Measurements from ENCODE around the gene CD2. TPM values are rescaled to one million over a fixed set of nuclear protein-coding genes. Genes with fewer than 3 reads are reported as not detected.

The CD2 gene
- total and polyA plus RNA-seq, 2 of the 8 experiments (the other 6 are each of a cell fraction or from before 2014, with no cell fraction given), result not detected

DNA sequence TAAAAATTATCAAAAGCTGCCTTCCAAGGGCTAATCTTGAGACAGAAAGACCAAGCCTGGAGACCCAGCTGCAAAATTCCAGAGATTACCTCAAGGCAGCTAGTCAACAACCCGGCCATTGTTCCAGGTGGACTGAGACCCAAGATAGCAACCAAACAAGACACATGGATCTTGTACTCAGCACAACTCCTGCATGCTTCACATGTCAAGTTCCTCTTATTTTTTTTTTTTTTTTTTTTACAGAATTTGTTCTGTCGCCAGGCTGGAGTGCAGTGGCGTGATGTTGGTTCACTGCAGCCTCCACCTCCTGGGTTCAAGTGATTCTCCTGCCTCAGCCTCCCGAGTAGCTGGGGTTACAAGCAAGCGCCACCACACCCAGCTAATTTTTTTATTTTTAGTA lies 40.1 kb downstream of the CD2 start:
- POLR2A ChIA-PET (ENCODE audit: partially characterized antibody), result no interaction called here
- Histone ChIP-seq H3K23ac (ENCODE audit: insufficient read length) (no peak overlapping the region), H3K9me3 (ENCODE audit: insufficient read depth in 2 of 2, low read depth in 1 of 2, low read length in 1 of 2) (no peaks in the 10 kb centered on the region), H3K9ac (replicated peaks in 1 of 4; ENCODE audit: extremely low read depth in 1 of 4, low read depth in 3 of 4, low read length in 3 of 4) (no peak overlapping the region), H4K91ac (replicated peaks; ENCODE audit: insufficient read length, low read length) (no peak overlapping the region), H2BK5ac (ENCODE audit: low read depth, low read length) (no peak overlapping the region), H3K4me3 (ENCODE audit: extremely low read depth in 1 of 4, insufficient read depth in 2 of 4, low read depth in 3 of 4, low read length in 4 of 4) (no peak overlapping the region), H4K20me1 (replicated peaks in 1 of 2; ENCODE audit: control insufficient read depth in 1 of 2, insufficient read depth in 2 of 2, low read length in 2 of 2) (no peaks in the 10 kb centered on the region), H3K23me2 (ENCODE audit: low read depth, low read length) (no peaks in the 10 kb centered on the region), H4K8ac (ENCODE audit: extremely low read depth, insufficient read depth, low read length) (no peak overlapping the region), H3K56ac (replicated peaks; ENCODE audit: insufficient read length, low read depth, low read length) (no peak overlapping the region), H3K79me1 (ENCODE audit: low read depth, low read length) (no peaks in the 10 kb centered on the region), H2BK12ac (ENCODE audit: low read depth, low read length) (no peak overlapping the region), H3K27ac (ENCODE audit: low read depth, low read length) (no peak overlapping the region), H3K4me1 (replicated peaks in 1 of 4; ENCODE audit: control insufficient read depth in 3 of 4, insufficient read depth in 4 of 4, low read length in 3 of 4) (peaks cover 0 to 3% (median 0%) of the 10 kb centered on the region in 4 experiments; a peak in 2 of 7 replicates), H3K14ac (ENCODE audit: insufficient read length) (no peak overlapping the region), H3K4me2 (ENCODE audit: insufficient read depth in 1 of 2, low read depth in 2 of 2, low read length in 2 of 2) (no peak overlapping the region), H4K5ac (ENCODE audit: insufficient read length, low read depth, low read length) (no peak overlapping the region), H2BK20ac (ENCODE audit: low read length) (no peak overlapping the region), H2BK120ac (replicated peaks; ENCODE audit: low read depth, low read length) (no peak overlapping the region), H2AK5ac (ENCODE audit: low read depth, low read length) (no peak overlapping the region), H3K27me3 (replicated peaks in 1 of 4; ENCODE audit: control insufficient read depth in 3 of 4, extremely low read depth in 1 of 4, insufficient read depth in 3 of 4, low read length in 3 of 4) (no peaks in the 10 kb centered on the region; a peak in 1 of 7 replicates), H3K4ac (replicated peaks; ENCODE audit: insufficient read length, low read depth, low read length) (no peak overlapping the region), H3K18ac (ENCODE audit: extremely low read depth, low read length) (no peak overlapping the region), H2AFZ (ENCODE audit: low read length) (no peak overlapping the region), H3K36me3 (ENCODE audit: control insufficient read depth in 2 of 4, insufficient read depth in 4 of 4, low read length in 3 of 4) (no peaks in the 10 kb centered on the region), H2BK15ac (ENCODE audit: low read length) (no peak overlapping the region), H3K79me2 (ENCODE audit: control insufficient read depth in 1 of 2, insufficient read depth in 2 of 2, low read length in 2 of 2) (no peaks in the 10 kb centered on the region)
- FAIRE-seq, result no peak
- WGBS, 2 experiments (ENCODE audit: extremely low coverage in 1 of 2, insufficient coverage in 1 of 2, insufficient read length in 1 of 2, insufficient replicate concordance in 2 of 2, low coverage in 1 of 2, low lambda C conversion rate in 2 of 2, missing lambda C conversion rate in 1 of 2), result 89% methylated on average over 5 of the region's 5 CpGs; no CpG with 5 or more reads in 1 of the 2 experiments
- DNase-seq (ENCODE audit: low read depth in 1 of 2, low spot score in 2 of 2), result no peak
- CTCF ChIA-PET (ENCODE audit: partially characterized antibody), result interaction anchor here (0.6 to 1.8 kb wide), 7 partner anchors 8 to 1105 kb away, joined by 3 to 4 read pairs (median 3); no protein-coding TSS in a partner anchor
- no peak for TF ChIP-seq CBX5 (IDR thresholded peaks at IDR 0.05; ENCODE audit: low read depth, low read length)
- TF ChIP-seq NANOG (IDR thresholded peaks at IDR 0.05; ENCODE audit: insufficient read depth, low read depth, low read length, poor library complexity, severe bottlenecking), result no peak
- TF ChIP-seq POLR2AphosphoS5 (IDR thresholded peaks at IDR 0.05; ENCODE audit: low read depth, low read length), result no peak
- TF ChIP-seq JUND (IDR thresholded peaks at IDR 0.05; ENCODE audit: low read length), result no peak
- TF ChIP-seq TAF7 (optimal IDR thresholded peaks at IDR 0.05; ENCODE audit: borderline replicate concordance, low read depth, low read length), result no peak
- TF ChIP-seq EZH2 (IDR thresholded peaks at IDR 0.05; ENCODE audit: low read depth, low read length, severe bottlenecking), result no peak
- no peak for TF ChIP-seq TBP (IDR thresholded peaks at IDR 0.05; ENCODE audit: low read depth, low read length)
- no peak for TF ChIP-seq GTF2F1 (IDR thresholded peaks at IDR 0.05; ENCODE audit: borderline replicate concordance, low read depth, low read length)
- TF ChIP-seq CTBP2 (IDR thresholded peaks at IDR 0.05; ENCODE audit: borderline replicate concordance, insufficient read depth, insufficient read length, low read length), result no peak

Data from H1 (cell line).